ENCODE results near the gene CNGB1. TPM values are rescaled to one million over a fixed set of nuclear protein-coding genes. Genes with fewer than 3 reads are reported as not detected.

The CNGB1 gene
- total RNA-seq, 1 experiment from 2014 or later: not detected

- H3K4me1 Mint-ChIP-seq: peaks cover 15% of the 10 kb centered on the region
- no peak overlapping the region for H3K4me3 Mint-ChIP-seq
- H3K36me3 Mint-ChIP-seq: peaks cover 4% of the 10 kb centered on the region; the same call in 1 of the 2 replicates
- DNase-seq (ENCODE audit: low spot score) (no peak), ATAC-seq (no peak)
- TF ChIP-seq SMAD3 (CRISPR knock-in tag; IDR thresholded peaks at IDR 0.05; ENCODE audit: borderline replicate concordance): no peak
- TF ChIP-seq ZNF138 (CRISPR knock-in tag; conservative IDR thresholded peaks at IDR 0.05): no peak
- TF ChIP-seq CREB1 (CRISPR knock-in tag; IDR thresholded peaks at IDR 0.05): no peak
- TF ChIP-seq HMGA2 (CRISPR knock-in tag; IDR thresholded peaks at IDR 0.05): no peak
- no peak for TF ChIP-seq FOXP1 (CRISPR knock-in tag; IDR thresholded peaks at IDR 0.05; ENCODE audit: borderline replicate concordance)
- TF ChIP-seq SMAD4 (CRISPR knock-in tag; IDR thresholded peaks at IDR 0.05): no peak
- TF ChIP-seq TCF7 (CRISPR knock-in tag; IDR thresholded peaks at IDR 0.05; ENCODE audit: low read depth): no peak
- TF ChIP-seq PREB (CRISPR knock-in tag; IDR thresholded peaks at IDR 0.05; ENCODE audit: borderline replicate concordance): no peak
- no peak for TF ChIP-seq PRDM15 (CRISPR knock-in tag; IDR thresholded peaks at IDR 0.05)
- TF ChIP-seq AR (CRISPR knock-in tag; IDR thresholded peaks at IDR 0.05): no peak
- TF ChIP-seq NFE2L1 (CRISPR knock-in tag; IDR thresholded peaks at IDR 0.05): no peak
- H3K9me3 Mint-ChIP-seq: no peaks in the 10 kb centered on the region
- POLR2A ChIA-PET: interaction anchor here (0.5 to 0.6 kb wide), 2 partner anchors 8 to 85 kb away, joined by 3 read pairs; no protein-coding TSS in a partner anchor
- CTCF ChIA-PET: interaction anchor here (0.9 to 1.0 kb wide), 3 partner anchors 9 to 130 kb away, joined by 3 to 4 read pairs (median 3); no protein-coding TSS in a partner anchor
- no peak overlapping the region; the same call in 1 of the 2 replicates for H3K27ac Mint-ChIP-seq
- no peaks in the 10 kb centered on the region; the same call in 1 of the 2 replicates for H3K27me3 Mint-ChIP-seq (ENCODE audit: low read depth)
Measured at GRCh38 chr16:57993438-57993837, 22.5 kb upstream of the CNGB1 start.

DNA sequence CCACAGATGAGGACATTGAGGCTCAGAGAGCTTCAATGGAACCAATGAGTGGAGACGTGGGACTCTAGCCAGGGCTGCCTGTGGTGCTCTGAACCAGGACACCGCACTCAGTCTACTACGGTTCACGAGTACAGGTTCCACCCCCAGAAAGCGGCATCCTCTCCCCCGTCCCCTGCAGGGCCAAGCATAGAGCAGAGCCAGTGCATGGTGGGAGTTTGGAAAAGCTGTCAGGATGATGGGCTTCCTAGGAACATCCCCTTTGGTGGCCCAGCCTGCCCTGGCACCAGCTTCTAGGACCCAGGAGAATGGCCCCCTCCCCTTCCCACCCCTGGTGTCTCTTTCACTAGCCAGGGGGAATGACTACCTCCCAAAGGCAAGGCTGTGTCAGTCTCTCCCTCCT is 21.2 kb upstream of the CNGB1 start:
- POLR2A ChIA-PET: interaction anchor here (0.5 kb wide), 1 partner anchor 365 kb away, joined by 3 read pairs; no protein-coding TSS in a partner anchor
- H3K36me3 Mint-ChIP-seq: peaks cover under 1% of the 10 kb centered on the region; the same call in 1 of the 2 replicates
- ATAC-seq (no peak), DNase-seq (ENCODE audit: low spot score) (no peak)
- H3K27me3 Mint-ChIP-seq (ENCODE audit: low read depth): peaks cover 12% of the 10 kb centered on the region
- H3K9me3 Mint-ChIP-seq: no peaks in the 10 kb centered on the region
- H3K4me3 Mint-ChIP-seq: no peak overlapping the region
- no peak for TF ChIP-seq JAZF1 (CRISPR knock-in tag; IDR thresholded peaks at IDR 0.05)
- H3K27ac Mint-ChIP-seq: no peak overlapping the region
- CTCF ChIA-PET: interaction anchor here (1.1 kb wide), 1 partner anchor 9 kb away, joined by 3 read pairs; the partner anchor contains the start of gene USB1
- peaks cover 11% of the 10 kb centered on the region for H3K4me1 Mint-ChIP-seq

DNA sequence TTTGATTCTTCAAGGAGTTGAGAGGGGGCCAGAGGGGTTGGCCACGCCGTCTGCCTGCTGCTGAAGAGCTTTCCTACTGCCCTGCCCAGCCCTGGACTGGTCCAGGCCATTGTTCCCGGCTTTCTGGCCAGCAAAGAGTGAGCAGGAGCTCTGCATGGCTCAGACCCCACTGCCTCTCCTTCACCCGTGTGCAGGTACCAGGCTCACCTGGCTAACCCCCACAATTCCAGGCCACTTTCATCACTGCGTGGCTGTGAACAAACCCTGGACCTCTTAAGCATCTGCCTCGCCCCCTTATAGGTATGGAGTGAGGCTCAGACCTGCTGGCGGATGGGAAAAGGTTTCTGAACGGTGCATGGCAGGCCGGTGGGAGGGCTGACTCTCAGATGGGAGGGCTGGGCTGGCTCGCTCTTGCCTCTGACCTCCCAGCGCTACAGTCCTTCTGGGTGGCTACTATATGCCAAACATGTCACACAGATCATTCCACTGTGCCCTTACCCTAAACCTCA is 20.7 kb upstream of the CNGB1 start:
- Mint-ChIP-seq H3K9me3 (no peaks in the 10 kb centered on the region), H3K27me3 (ENCODE audit: low read depth) (peaks cover 17% of the 10 kb centered on the region), H3K4me3 (no peak overlapping the region), H3K4me1 (peaks cover 11% of the 10 kb centered on the region), H3K27ac (no peak overlapping the region), H3K36me3 (no peaks in the 10 kb centered on the region)
- no peak for TF ChIP-seq MXD4 (CRISPR knock-in tag; IDR thresholded peaks at IDR 0.05; ENCODE audit: borderline replicate concordance)
- TF ChIP-seq JAZF1 (CRISPR knock-in tag; IDR thresholded peaks at IDR 0.05): no peak
- no peak for TF ChIP-seq RORB (CRISPR knock-in tag; IDR thresholded peaks at IDR 0.05)
- TF ChIP-seq FOXK1 (CRISPR knock-in tag; IDR thresholded peaks at IDR 0.05): no peak
- no peak for TF ChIP-seq NFE2L1 (CRISPR knock-in tag; IDR thresholded peaks at IDR 0.05)
- TF ChIP-seq ZBTB21 (CRISPR knock-in tag; IDR thresholded peaks at IDR 0.05; ENCODE audit: borderline replicate concordance): no peak
- no peak for TF ChIP-seq ZNF396 (CRISPR knock-in tag; IDR thresholded peaks at IDR 0.05; ENCODE audit: borderline replicate concordance)
- ATAC-seq (no peak), DNase-seq (ENCODE audit: low spot score) (no peak)
- POLR2A ChIA-PET: interaction anchor here (0.5 kb wide), 1 partner anchor 364 kb away, joined by 3 read pairs; no protein-coding TSS in a partner anchor
- CTCF ChIA-PET: interaction anchor here (0.7 to 2.1 kb wide), 2 partner anchors 10 to 14 kb away, joined by 3 to 6 read pairs; partner anchors contain the start of gene USB1

Measured in WTC11 (cell line).